Neural cell (in vitro differentiated cells): Measurements from ENCODE around the gene FGD5. TPM values are rescaled to one million over a fixed set of nuclear protein-coding genes. Genes with fewer than 3 reads are reported as not detected.

Experiments
- H2AFZ ChIP-seq: fragments of 200-600, 300-800 bp; sonication (generic), shearing (Covaris generic); 2 replicates; pipeline ENCODE4 v1.6.0; 2014; ENCODE audit warnings: low read depth, mild to moderate bottlenecking, antibody characterized with exemption, low read length, moderate library complexity
- H3F3A ChIP-seq: fragments of 200-600 bp; shearing (Covaris generic); 2 replicates; pipeline ENCODE4 v1.6.1; 2016; ENCODE audit warnings: mild to moderate bottlenecking, moderate library complexity, mixed read lengths, antibody characterized with exemption, low read length; ENCODE audit not compliant: insufficient read depth, poor library complexity, severe bottlenecking
- H3K27ac ChIP-seq: fragments of 200-600, 300-800 bp; sonication (generic), shearing (Covaris generic); 2 replicates; pipeline ENCODE4 v1.5.1; 2014; ENCODE audit warnings: mild to moderate bottlenecking, low read length, moderate library complexity
- H3K27me3 ChIP-seq: fragments of 300-800, 200-600 bp; sonication (generic), shearing (Covaris generic); 2 replicates; pipeline ENCODE4 v1.6.0; 2014; ENCODE audit warnings: mild to moderate bottlenecking, low read depth, low read length, moderate library complexity; ENCODE audit not compliant: insufficient read depth
- H3K36me3 ChIP-seq: fragments of 300-800, 200-600 bp; sonication (generic), shearing (Covaris generic); 2 replicates; pipeline ENCODE4 v1.5.1; 2014; ENCODE audit warnings: mild to moderate bottlenecking, antibody characterized with exemption, low read length, moderate library complexity; ENCODE audit not compliant: insufficient read depth
- H3K4me2 ChIP-seq: fragments of 300-800, 200-600 bp; sonication (generic), shearing (Covaris generic); 2 replicates; pipeline ENCODE4 v1.6.0; 2014; ENCODE audit warnings: mild to moderate bottlenecking, low read length
- H3K4me3 ChIP-seq: fragments of 300-800, 200-600 bp; sonication (generic), shearing (Covaris generic); 2 replicates; pipeline ENCODE4 v1.5.1; 2014; ENCODE audit warnings: mild to moderate bottlenecking, low read length, moderate library complexity
- H3K79me2 ChIP-seq: fragments of 200-600 bp; shearing (Covaris generic); replicated peaks from 2 replicates; pipeline ENCODE4 v1.6.0; 2014; ENCODE audit warnings: mild to moderate bottlenecking, low read length, moderate library complexity; ENCODE audit not compliant: insufficient read depth
- H3K9ac ChIP-seq: fragments of 300-800, 200-600 bp; sonication (generic), shearing (Covaris generic); 2 replicates; pipeline ENCODE4 v1.6.1; 2016; ENCODE audit warnings: mild to moderate bottlenecking, low read length, mixed read lengths
- H3K9me2 ChIP-seq: fragments of 200-600 bp; shearing (Covaris generic); 2 replicates; pipeline ENCODE4 v1.6.1; 2016; ENCODE audit warnings: mild to moderate bottlenecking, low read length, mixed read lengths; ENCODE audit not compliant: insufficient read depth
- H3K9me3 ChIP-seq: fragments of 200-600, 300-800 bp; sonication (generic), shearing (Covaris generic); 2 replicates; pipeline ENCODE4 v1.6.1; 2016; ENCODE audit warnings: mild to moderate bottlenecking, mixed run types, low read length, moderate library complexity, mixed read lengths
- H4K20me1 ChIP-seq: fragments of 200-600 bp; shearing (Covaris generic); 2 replicates; pipeline ENCODE4 v1.6.1; 2016; ENCODE audit warnings: mild to moderate bottlenecking, mixed run types; ENCODE audit not compliant: insufficient read depth
- EP300 ChIP-seq: fragments of 450-650 bp; conservative IDR thresholded peaks from 2 replicates; pipeline ENCODE4 v1.6.1; 2014; ENCODE audit warnings: antibody characterized with exemption, mild to moderate bottlenecking, moderate library complexity; ENCODE audit not compliant: poor library complexity, severe bottlenecking
- EZH2 ChIP-seq: fragments of 200-600, 300-800 bp; shearing (Covaris generic), sonication (generic); IDR thresholded peaks from 2 replicates; pipeline ENCODE4 v1.6.1; 2014; ENCODE audit warnings: antibody characterized with exemption, low read length, borderline replicate concordance, mild to moderate bottlenecking; ENCODE audit not compliant: insufficient read depth, poor library complexity, severe bottlenecking
- MXI1 ChIP-seq: fragments of 450-650 bp; conservative IDR thresholded peaks from 2 replicates; pipeline ENCODE4 v1.6.1; 2014; ENCODE audit warnings: antibody characterized with exemption, mild to moderate bottlenecking; ENCODE audit not compliant: poor library complexity, severe bottlenecking
- POLR2AphosphoS5 ChIP-seq: IDR thresholded peaks from 2 replicates; pipeline ENCODE4 v1.6.1; 2012
- RAD21 ChIP-seq: fragments of 450-650 bp; conservative IDR thresholded peaks from 2 replicates; pipeline ENCODE4 v1.6.1; 2014; ENCODE audit warnings: antibody characterized with exemption, mild to moderate bottlenecking, moderate library complexity
- SMC3 ChIP-seq: fragments of 450-650 bp; conservative IDR thresholded peaks from 2 replicates; pipeline ENCODE4 v1.6.1; 2014; ENCODE audit warnings: antibody characterized with exemption, mild to moderate bottlenecking, moderate library complexity; ENCODE audit not compliant: poor library complexity
- TAF1 ChIP-seq: IDR thresholded peaks from 2 replicates; pipeline ENCODE4 v1.6.1; 2012; ENCODE audit warnings: low read depth
- polyA plus RNA-seq: library from polyadenylated mRNA; depleted of rRNA; stranded (reverse); fragments of >200 nt; gene quantifications from 2 replicates; pipeline ENCODE4 v1.2.3, GENCODE V29; 2014
- TF ChIP-seq, protein P1 (sequence below): IDR thresholded peaks from 2 replicates; pipeline ENCODE4 v1.6.1; 2012; ENCODE audit warnings: borderline replicate concordance
- TF ChIP-seq, protein P2 (sequence below): fragments of 450-650 bp; IDR thresholded peaks from 2 replicates; pipeline ENCODE4 v1.5.1; 2014; ENCODE audit warnings: antibody characterized with exemption, mild to moderate bottlenecking, moderate library complexity; ENCODE audit not compliant: poor library complexity, severe bottlenecking

FGD5 gene
- polyA plus RNA-seq, 1 donor from 2014 or later, result not detected

- H3K4me2 ChIP-seq, result no peak overlapping the region
- H4K20me1 ChIP-seq, result no peaks in the 10 kb centered on the region
- no peaks in the 10 kb centered on the region for H3K27me3 ChIP-seq
- H3K9ac ChIP-seq, result no peak overlapping the region
- H3K9me2 ChIP-seq, result no peaks in the 10 kb centered on the region
- no peak overlapping the region for H3K27ac ChIP-seq
- H3K4me3 ChIP-seq, result no peak overlapping the region
- no peak overlapping the region for H2AFZ ChIP-seq
- TF ChIP-seq POLR2AphosphoS5 (no peak), TAF1 (no peak), MXI1 (no peak), SMC3 (no peak), EZH2 (no peak), EP300 (no peak), RAD21 (no peak)
- TF ChIP-seq, protein P1, sequence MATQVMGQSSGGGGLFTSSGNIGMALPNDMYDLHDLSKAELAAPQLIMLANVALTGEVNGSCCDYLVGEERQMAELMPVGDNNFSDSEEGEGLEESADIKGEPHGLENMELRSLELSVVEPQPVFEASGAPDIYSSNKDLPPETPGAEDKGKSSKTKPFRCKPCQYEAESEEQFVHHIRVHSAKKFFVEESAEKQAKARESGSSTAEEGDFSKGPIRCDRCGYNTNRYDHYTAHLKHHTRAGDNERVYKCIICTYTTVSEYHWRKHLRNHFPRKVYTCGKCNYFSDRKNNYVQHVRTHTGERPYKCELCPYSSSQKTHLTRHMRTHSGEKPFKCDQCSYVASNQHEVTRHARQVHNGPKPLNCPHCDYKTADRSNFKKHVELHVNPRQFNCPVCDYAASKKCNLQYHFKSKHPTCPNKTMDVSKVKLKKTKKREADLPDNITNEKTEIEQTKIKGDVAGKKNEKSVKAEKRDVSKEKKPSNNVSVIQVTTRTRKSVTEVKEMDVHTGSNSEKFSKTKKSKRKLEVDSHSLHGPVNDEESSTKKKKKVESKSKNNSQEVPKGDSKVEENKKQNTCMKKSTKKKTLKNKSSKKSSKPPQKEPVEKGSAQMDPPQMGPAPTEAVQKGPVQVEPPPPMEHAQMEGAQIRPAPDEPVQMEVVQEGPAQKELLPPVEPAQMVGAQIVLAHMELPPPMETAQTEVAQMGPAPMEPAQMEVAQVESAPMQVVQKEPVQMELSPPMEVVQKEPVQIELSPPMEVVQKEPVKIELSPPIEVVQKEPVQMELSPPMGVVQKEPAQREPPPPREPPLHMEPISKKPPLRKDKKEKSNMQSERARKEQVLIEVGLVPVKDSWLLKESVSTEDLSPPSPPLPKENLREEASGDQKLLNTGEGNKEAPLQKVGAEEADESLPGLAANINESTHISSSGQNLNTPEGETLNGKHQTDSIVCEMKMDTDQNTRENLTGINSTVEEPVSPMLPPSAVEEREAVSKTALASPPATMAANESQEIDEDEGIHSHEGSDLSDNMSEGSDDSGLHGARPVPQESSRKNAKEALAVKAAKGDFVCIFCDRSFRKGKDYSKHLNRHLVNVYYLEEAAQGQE, result no peak
- TF ChIP-seq, protein P2, sequence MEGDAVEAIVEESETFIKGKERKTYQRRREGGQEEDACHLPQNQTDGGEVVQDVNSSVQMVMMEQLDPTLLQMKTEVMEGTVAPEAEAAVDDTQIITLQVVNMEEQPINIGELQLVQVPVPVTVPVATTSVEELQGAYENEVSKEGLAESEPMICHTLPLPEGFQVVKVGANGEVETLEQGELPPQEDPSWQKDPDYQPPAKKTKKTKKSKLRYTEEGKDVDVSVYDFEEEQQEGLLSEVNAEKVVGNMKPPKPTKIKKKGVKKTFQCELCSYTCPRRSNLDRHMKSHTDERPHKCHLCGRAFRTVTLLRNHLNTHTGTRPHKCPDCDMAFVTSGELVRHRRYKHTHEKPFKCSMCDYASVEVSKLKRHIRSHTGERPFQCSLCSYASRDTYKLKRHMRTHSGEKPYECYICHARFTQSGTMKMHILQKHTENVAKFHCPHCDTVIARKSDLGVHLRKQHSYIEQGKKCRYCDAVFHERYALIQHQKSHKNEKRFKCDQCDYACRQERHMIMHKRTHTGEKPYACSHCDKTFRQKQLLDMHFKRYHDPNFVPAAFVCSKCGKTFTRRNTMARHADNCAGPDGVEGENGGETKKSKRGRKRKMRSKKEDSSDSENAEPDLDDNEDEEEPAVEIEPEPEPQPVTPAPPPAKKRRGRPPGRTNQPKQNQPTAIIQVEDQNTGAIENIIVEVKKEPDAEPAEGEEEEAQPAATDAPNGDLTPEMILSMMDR, result no peak
- no peaks in the 10 kb centered on the region for H3K36me3 ChIP-seq
- H3K79me2 ChIP-seq, result no peaks in the 10 kb centered on the region
- no peaks in the 10 kb centered on the region for H3F3A ChIP-seq
- no peaks in the 10 kb centered on the region for H3K9me3 ChIP-seq
Observed at GRCh38 chr3:14920536-14920935, 101.8 kb downstream of the FGD5 start.

DNA sequence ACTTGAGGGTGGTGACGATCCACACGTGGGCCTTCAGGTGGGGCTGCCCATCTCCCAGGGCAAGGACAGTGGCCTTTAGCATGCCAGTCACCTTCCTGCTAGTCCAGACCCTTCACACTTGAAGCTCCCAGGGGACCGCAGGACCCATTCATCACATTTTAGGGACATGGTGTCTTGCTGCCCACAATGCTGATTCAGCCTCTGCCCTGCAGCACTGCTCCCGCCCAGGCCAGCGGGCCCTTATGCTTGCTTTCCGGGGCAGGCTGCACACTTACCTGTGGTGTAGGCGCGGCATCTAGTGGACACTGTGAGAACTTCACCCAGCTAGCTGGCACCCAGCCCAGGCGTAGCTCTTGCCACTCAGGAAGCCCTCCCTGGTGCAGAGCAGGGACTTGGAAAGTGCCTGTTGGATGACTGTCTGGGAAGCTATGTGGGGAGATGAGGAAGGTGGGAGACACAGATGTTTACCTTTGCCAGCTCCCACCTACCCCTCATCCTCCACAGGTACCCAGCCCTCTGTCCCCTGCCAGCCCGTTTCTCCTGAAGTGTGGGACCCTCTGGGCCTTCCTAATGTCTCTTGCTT lies 102.4 kb downstream of the FGD5 start:
- Histone ChIP-seq H3F3A (no peaks in the 10 kb centered on the region), H3K27ac (no peak overlapping the region), H3K27me3 (no peaks in the 10 kb centered on the region), H3K9me2 (no peaks in the 10 kb centered on the region), H3K9ac (no peak overlapping the region), H3K4me3 (no peak overlapping the region), H3K36me3 (no peaks in the 10 kb centered on the region), H3K4me2 (no peak overlapping the region), H3K9me3 (no peaks in the 10 kb centered on the region), H4K20me1 (no peaks in the 10 kb centered on the region), H2AFZ (no peak overlapping the region), H3K79me2 (no peaks in the 10 kb centered on the region)
- TF ChIP-seq, protein P1, result no peak
- TF ChIP-seq, protein P2, result peak; percentile 98
- no peak for TF ChIP-seq MXI1
- TF ChIP-seq POLR2AphosphoS5, result no peak
- no peak for TF ChIP-seq EP300
- peak; percentile 97 for TF ChIP-seq SMC3
- no peak for TF ChIP-seq TAF1
- TF ChIP-seq EZH2, result no peak
- peak; percentile 99 for TF ChIP-seq RAD21
